ENCODE measurements around the gene SETBP1. TPM values are rescaled to one million over a fixed set of nuclear protein-coding genes. Genes with fewer than 3 reads are reported as not detected.

The SETBP1 gene
- total and polyA plus RNA-seq, 2 of the 4 experiments (the other 2 are of a cell fraction): 0.19 to 0.36 TPM

DNA sequence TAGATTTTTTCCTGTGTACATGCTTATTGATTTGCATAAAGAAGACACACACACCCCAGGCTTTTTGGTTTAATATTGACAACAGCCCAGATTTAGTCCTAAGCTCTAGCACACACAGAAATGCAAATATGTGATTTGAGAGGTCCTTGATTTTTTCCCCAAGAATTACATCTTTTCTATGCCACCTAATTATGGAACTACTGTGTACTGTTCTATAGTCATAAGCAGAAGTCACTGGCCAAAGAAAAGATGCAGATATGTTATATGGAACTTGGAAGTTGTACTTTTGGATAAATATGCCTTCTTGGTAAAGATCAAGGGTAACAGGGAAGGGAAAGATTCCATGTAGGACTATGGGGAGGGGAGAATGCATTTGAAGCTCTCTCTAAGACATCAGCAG, 105.6 kb downstream of the SETBP1 start:
- H3K4me1 ChIP-seq (ENCODE audit: control insufficient read depth, insufficient read depth, low read length): no peaks in the 10 kb centered on the region
- no peak overlapping the region for H3K9ac ChIP-seq (ENCODE audit: low read depth, low read length)
- H3K79me1 ChIP-seq (ENCODE audit: low read depth in 1 of 2, low read length in 2 of 2): no peaks in the 10 kb centered on the region
- no peak overlapping the region for H2AFZ ChIP-seq (replicated peaks; ENCODE audit: low read length, poor library complexity)
- H3K56ac ChIP-seq (ENCODE audit: extremely low read depth, insufficient read depth, low read length): no peak overlapping the region
- H2BK5ac ChIP-seq (ENCODE audit: low read depth, low read length, poor library complexity, severe bottlenecking): no peak overlapping the region
- ATAC-seq (ENCODE audit: low read depth) (no peak), DNase-seq (no peak)
- dilution Hi-C loops (cut with HindIII; ENCODE audit: low sequenced_read_pairs, unreplicated experiment): no loop called here
- H3K36me3 ChIP-seq (ENCODE audit: control insufficient read depth, insufficient read depth, low read length): no peaks in the 10 kb centered on the region
- H3K4me3 ChIP-seq (ENCODE audit: insufficient read depth, low read depth, low read length): no peak overlapping the region
- POLR2A ChIA-PET (ENCODE audit: unreplicated experiment): no interaction called here
- no peak overlapping the region for H3K18ac ChIP-seq (ENCODE audit: low read depth, low read length)
- no peak overlapping the region for H4K5ac ChIP-seq (ENCODE audit: low read depth, low read length)
- TF ChIP-seq MAFK (IDR thresholded peaks at IDR 0.05; ENCODE audit: low read depth, low read length) (no peak), RAD21 (IDR thresholded peaks at IDR 0.05; ENCODE audit: low read length) (no peak), FOS (IDR thresholded peaks at IDR 0.05; ENCODE audit: low read depth, low read length) (no peak), MXI1 (IDR thresholded peaks at IDR 0.05; ENCODE audit: borderline replicate concordance, low read depth, low read length) (no peak), POLR2A (IDR thresholded peaks at IDR 0.05; ENCODE audit: low read depth, low read length) (no peak), NFE2L2 (IDR thresholded peaks at IDR 0.05; ENCODE audit: low read depth, low read length) (no peak), CEBPB (IDR thresholded peaks at IDR 0.05; ENCODE audit: low read depth, low read length) (no peak), RFX5 (IDR thresholded peaks at IDR 0.05; ENCODE audit: low read depth, low read length) (no peak), CTCF (conservative IDR thresholded peaks at IDR 0.05; ENCODE audit: low read depth, low read length) (no peak), CHD1 (IDR thresholded peaks at IDR 0.05; ENCODE audit: low read depth, low read length) (no peak), USF2 (IDR thresholded peaks at IDR 0.05; ENCODE audit: low read depth, low read length) (no peak), RCOR1 (IDR thresholded peaks at IDR 0.05; ENCODE audit: insufficient replicate concordance, low read length) (no peak), MAZ (IDR thresholded peaks at IDR 0.05; ENCODE audit: borderline replicate concordance, low read depth, low read length) (no peak)
- TF ChIP-seq, protein P1, sequence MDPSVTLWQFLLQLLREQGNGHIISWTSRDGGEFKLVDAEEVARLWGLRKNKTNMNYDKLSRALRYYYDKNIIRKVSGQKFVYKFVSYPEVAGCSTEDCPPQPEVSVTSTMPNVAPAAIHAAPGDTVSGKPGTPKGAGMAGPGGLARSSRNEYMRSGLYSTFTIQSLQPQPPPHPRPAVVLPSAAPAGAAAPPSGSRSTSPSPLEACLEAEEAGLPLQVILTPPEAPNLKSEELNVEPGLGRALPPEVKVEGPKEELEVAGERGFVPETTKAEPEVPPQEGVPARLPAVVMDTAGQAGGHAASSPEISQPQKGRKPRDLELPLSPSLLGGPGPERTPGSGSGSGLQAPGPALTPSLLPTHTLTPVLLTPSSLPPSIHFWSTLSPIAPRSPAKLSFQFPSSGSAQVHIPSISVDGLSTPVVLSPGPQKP (IDR thresholded peaks at IDR 0.05; ENCODE audit: borderline replicate concordance, low read depth, low read length): no peak
- H2AK9ac ChIP-seq (replicated peaks; ENCODE audit: low read depth, low read length, poor library complexity): no peak overlapping the region
- H3K23ac ChIP-seq (ENCODE audit: low read depth, low read length): no peak overlapping the region
- intact Hi-C loops (cut with micrococcal nuclease): no loop called here
- no peaks in the 10 kb centered on the region for H3K27me3 ChIP-seq (ENCODE audit: control insufficient read depth, insufficient read depth, low read length)
- H4K8ac ChIP-seq (ENCODE audit: low read depth in 2 of 2, low read length in 2 of 2): no peak overlapping the region
- H3K4me2 ChIP-seq (ENCODE audit: low read depth, low read length): no peak overlapping the region
- CTCF ChIA-PET: no interaction called here
- no peak overlapping the region for H2BK15ac ChIP-seq (ENCODE audit: low read depth, low read length)
- H4K20me1 ChIP-seq (ENCODE audit: insufficient read depth, low read length): no peaks in the 10 kb centered on the region
- no peak overlapping the region for H3K27ac ChIP-seq (ENCODE audit: insufficient read depth, low read length)
- H4K91ac ChIP-seq (ENCODE audit: insufficient read depth, low read depth, low read length): no peak overlapping the region
- no peaks in the 10 kb centered on the region for H3K9me1 ChIP-seq (ENCODE audit: insufficient read depth, low read length)
- H3K14ac ChIP-seq (replicated peaks; ENCODE audit: low read depth, low read length): no peak overlapping the region
- no peak overlapping the region for H3K4ac ChIP-seq (ENCODE audit: low read depth, low read length)
- H3K9me3 ChIP-seq (ENCODE audit: control insufficient read depth, insufficient read depth, low read length): no peaks in the 10 kb centered on the region
- H2AK5ac ChIP-seq (ENCODE audit: low read depth, low read length): no peak overlapping the region
- H2BK120ac ChIP-seq (ENCODE audit: low read depth, low read length): no peak overlapping the region
- no peak overlapping the region for H2BK20ac ChIP-seq (ENCODE audit: low read depth, low read length)
- in situ Hi-C loops (cut with MboI; ENCODE audit: low sequenced_read_pairs): no loop called here
- BruUV-seq (replicated peaks): no TSS peak

Measured in IMR-90 (cell line).